HG03064 (cell line): ENCODE results near the gene RNF166.

Experiments used
- ATAC-seq: cut with Tn5 transposase; IDR thresholded peaks from one replicate; pipeline ENCODE4 v1.9.1; 2021; ENCODE audit warnings: low read depth; ENCODE audit not compliant: unreplicated experiment

The RNF166 gene

DNA sequence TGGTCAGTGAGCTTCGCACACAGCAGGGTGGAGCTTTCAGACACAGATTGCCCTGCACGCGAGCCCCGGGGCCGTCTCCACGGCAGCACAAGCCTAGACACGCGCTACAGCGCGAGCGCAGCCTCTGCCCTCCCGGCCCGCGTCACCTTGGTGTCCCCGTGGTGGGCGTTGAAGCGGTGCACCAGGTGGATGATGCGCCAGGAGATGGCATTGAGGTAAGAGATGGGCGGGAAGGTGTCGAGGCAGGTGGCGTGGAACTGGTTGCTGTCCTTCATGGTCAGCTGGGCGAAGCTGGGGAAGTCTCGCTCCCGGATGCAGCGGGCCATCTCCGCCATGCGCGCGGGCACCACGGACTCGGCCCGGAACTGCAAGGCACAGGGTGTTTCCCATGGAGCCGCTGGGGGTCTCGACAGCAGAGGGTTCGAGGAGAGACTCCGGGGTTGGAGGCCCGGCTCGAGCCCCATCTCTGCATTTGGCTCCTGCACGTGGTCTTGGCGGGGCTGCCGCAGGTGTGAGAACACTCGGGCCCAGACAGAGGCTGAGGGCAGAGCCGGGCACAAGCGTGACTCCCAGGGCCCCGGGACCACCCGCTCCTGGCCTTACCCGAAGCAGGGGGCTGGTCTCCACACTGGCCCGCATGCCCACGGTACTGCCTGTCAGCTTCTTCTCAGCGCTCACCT, 51.0 kb downstream of the RNF166 start:
- no peak for ATAC-seq

DNA sequence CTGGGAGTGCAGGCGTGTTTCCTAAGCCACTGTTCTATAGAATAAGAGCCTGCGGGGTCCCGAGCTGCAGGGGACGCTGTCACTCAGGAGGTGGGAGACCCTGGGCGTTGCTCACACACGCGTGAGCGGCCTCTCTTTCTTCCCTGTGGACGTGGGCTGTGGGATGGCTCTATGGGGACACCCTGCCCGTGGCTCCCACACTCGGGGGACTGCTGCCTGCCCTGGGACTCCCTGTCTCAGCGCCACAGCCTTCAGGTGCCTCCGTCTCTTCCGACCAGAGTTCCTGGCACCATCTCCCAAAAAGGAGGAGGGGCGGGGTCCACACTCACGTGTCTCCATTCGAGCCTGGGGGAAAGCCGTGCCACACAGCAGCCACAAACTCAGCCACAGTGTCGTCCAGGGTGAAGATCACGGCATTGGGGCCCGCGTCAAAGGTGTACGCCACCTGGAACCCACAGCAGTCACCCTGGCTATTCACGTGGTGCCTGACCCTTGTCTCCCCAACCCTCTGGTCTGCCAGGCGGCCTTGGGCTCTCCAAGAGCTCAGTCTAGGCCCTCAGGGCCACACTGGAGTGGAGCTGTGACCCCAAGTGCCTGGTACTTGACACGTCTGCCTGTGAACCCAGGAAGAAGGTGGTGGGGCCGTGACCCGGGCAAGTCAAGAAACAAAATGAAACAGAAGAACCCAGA, 51.7 kb downstream of the RNF166 start:
- no peak for ATAC-seq

DNA sequence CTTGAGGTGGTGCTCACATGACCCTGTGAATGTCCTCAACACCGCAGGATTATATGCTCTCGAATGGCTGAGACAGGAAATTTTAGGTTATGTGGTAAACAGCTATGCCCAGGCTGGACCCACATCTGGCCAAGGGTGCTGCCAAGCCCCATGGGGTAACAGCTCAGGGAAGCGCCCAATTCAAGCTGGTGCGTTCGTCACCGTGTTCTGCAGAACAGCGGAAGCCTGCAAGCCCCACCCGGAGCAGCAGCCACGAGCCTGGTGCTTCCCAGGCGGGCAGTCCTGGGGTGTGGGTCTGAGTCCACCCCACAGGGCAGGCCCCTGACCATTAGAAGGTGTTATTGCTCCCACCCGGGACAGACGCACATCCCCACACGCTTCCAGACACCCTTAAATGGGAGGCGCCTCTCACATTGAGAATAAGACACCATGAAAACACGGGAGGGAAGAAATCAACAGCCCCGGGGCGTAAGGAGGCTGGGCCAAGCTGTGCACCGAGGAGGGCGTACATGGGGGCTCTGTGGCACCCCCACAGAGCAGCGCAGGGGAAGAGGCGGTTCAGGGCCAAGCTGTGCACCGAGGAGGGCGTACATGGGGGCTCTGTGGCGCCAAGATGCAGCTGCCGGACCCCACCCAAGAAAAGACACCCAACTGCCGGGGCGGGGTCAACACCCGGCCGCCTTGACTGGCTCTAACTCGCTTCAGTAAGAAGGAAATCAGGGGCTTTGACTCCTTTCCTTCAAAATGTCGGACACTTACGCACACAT, 52.4 kb downstream of the RNF166 start:
- ATAC-seq: no peak

DNA sequence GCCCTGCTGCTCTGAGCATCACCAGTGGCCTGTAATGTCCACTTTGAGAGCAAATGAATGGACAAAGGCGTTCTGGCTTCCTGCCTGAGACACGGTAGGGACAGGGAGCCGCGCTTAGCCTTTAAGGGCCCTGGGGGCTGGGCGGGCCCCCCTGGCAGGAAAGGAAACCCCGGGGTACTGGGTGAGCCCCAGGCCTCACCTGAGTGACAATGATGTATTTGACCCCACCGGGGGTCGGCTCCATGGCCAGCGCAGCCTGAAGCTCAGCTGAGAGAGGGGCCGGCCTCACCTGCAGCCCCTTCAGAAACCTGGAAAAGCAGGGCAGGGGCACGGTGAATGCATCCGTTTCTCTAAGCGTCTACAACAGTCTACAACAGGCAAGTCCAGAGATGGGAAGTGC, 53.1 kb downstream of the RNF166 start:
- no peak for ATAC-seq

DNA sequence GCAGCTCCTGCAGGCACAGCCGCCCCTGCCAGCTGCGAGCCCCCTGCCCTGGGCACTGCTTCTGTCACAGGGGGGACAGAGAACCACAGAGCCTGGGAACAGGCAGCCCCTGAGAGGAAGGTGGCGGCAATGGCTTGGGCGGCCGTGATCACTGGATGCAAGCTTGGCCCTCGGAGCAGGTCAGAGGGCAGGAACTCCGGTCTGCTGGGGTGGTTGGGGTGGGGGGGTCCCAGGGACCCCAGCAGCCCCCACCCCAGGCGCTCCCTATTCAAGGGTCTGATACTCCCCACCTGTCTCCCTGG, 53.5 kb downstream of the RNF166 start:
- no peak for ATAC-seq

DNA sequence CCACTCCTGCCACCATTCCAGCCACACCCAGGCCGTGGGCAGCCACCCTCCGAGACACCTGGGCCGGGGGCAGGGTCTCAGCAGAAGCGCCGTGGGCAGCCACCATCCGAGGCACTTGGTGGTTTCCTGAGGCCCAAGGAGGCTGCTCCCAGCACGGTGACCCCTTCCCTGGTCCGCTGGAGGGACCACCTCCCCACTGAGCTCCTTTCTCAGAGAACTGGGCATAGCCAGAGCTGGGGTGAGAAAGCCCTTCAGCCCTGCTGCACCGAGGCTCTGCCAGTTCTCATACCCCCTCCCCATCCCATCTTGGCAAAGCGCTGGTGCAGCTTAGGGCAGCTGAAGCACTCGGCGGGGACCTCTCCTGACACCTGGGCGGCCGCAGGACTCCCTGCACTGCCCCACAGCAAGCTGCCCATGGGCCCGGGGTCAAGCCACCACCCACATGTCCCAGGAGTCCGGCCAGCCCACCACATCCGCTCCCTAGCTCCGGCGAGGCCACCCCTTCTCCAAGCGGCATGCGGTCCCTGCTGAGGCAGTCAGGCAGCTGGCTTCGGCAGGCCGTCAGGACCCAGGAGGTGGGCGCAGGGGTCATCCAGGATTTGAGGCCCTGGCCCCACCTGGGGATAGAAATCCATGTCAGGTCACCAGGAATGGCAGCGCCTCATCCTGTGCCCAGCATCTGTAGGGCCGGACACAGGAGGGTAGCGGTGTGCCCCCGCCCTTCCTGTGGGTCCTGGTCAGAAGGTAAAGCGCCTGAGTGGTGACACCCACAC, 54.0 kb downstream of the RNF166 start:
- ATAC-seq: no peak

DNA sequence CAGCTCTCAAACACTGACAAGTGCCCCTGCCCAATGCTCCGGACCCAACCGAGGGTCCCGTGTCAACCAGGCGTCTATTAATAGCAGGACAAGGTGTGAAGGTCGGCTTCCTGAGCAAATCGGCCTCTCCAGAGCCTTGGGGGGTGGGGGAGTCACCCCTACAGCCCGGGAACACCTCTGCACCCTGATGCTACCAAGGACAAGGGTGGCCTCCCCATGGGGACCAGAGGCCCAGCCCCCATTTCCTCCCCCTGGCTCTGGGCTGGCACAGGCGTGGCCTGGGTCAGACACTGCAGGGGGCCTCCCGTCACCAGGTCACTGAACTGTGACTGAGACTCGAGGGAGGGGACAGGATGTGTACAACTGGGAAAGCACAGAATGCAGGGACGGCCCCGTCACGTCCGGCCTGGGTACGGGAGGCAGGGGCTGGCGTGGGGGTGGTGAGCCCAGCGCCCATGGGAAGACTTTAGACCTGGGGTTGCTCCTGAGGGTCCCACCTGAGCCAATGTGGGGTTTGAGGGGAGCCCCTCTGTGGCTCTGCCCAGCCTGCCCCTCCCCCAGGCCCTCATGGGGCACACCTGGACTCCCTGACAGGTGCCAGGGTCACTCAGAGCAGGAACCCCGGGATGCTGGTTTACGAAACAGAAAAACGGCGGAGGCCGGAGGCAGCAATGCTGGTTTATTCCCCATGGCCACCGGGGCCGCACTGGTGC, 54.8 kb downstream of the RNF166 start:
- peak; percentile 73 for ATAC-seq

DNA sequence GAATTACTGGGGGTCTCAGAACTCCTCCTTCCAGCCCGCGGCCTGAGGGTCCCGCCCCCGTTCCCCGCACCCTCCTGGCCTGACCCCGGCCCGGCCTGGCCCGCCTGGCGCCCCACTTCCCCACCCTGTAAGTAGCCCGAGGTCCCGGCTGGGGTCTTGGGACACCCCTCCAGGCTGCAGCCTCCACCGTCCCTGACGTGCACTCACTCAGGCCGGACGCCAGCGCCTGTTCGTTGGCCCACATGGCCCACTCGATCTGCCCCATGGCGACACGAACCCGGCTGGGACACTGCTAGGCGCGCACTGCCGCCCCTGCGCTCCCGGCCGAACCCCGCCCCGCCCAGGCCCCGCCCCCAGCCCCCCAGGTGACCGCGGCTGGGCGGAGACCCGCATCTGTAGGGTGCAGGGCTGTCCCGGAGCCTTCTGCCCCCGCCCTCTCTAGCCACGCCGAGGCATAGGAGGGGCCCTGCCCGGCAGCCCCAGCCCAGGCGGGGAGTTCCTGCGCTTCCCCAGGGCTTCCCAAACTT, 55.4 kb downstream of the RNF166 start, which contains the start of gene CYBA:
TSS of gene CYBA (minus strand) at position 305 of the 527 bp plus-strand sequence. CDS start at position 265, 40 bp downstream.
- ATAC-seq: peak; percentile 67

DNA sequence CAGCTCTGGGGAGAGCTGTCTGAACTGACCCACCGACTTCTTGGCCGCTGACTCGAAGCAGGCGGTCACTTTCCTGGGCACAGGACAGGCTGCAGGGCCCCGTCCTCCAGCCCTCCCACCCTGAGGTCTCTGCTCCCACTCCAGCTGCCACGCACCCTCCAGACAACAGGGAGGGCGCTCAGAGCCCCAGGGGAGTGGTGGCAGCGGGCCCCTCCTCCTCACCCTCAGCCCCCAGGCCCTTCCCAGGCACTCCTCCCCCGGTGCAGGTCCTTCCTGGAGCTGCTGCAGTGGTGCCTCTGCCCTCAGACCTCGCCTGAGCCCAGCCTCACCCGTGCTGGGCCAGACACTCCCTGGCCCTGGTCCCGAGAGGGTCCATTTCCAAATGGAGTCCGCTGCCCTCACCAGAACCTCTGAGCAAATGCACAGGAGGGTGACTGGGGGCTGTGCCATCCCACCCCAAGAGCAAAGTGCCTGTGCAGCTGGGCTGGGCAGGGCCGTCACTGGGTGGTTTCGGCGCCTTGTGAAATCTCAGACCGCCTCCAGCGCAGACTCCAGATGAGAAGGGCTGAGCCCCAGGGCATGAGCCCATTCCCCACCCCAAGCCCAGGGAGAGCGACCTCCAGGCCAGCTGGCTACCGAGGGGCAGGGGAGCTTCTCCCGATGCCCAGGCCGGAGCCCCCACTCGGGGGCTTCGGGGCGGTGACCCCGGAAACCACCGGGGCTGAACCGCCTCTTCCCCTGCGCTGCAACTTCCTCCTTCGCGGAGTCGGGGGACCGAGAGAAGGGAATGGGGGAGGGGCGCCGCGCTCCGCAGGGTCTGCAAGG, 56.1 kb downstream of the RNF166 start:
- ATAC-seq: no peak

DNA sequence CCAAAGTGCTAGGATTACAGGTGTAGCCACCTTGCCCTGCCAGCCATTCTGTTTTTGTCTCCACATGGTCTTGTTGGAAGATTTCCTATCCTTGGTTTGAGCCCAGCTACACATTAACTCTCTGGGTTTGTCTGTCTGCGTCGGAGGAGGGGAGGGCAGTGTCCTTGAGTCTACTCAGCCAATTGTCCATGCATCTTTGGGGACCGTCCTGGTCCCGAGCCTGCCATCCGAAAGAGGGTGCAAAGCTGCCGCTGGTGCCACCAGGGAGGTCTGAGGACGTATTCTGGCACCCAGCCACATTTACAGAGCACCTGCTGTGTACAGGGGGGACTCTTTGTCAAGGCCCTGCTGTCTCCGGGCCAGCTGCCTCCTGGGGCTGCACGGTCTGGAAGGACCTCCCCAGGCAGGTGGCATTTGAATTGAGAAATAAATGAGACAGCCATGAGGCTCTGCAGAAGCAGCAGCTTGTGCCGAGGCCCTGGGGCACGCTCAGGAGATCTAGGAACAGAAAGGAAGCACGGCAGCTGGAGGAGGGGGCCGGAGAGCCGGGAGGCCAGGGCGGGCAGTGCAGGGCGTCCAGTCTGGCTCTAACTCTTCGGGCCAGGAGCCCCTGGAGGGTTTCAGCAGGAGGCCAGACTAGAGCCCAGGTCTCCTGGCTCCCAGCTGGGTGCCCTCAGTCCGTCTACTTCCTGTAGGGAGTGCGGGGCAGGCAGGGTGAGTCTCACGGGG, 56.8 kb downstream of the RNF166 start:
- no peak for ATAC-seq

DNA sequence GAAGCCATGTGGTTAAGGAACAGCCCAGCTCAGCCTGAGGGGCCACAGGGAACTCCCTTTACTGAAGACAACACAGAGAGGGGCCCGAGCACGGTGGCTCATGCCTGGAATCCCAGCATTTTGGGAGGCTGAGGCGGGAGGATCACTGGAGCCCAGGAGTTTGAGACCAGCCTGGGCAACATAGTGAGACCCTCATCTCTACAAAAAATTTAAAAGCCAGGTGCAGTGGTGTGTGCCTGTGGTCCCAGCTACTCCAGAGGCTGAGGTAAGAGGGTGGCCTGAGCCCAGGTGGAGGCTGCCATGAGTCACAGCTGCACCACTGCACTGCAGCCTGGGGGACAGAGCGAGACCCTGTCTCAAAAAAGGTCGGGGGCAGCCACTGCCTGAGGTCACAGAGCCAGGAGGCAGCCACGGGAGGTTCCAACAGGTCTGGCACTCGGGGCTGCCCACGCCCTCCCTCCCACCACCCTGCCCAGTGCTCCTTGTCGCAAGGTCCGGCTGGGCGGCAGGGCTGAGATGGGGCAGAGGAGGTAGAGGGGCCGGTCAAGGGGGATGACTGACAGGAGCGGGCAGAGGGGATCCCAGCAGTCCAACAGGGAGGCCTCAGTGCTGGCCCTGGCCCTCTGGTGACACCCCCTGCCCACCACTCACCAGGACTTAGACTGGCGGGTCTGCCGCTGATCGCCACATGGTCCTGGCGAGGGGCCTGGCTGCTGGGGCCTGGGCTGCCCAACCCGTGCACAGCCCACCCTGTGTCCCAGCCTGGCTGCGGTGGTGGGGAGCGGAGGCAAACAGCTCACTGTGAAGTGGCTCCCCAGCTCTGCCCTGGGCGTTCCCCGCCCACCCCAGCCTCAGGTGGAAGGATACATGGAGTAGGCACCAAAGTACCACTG, 58.8 kb downstream of the RNF166 start:
- ATAC-seq: no peak
